IPS-NIHi7 (cell line): ENCODE measurements around the gene NR6A1.
A peak's percentile ranks its signal among the peaks of the same experiment; 100 is the strongest.

ENCODE experiments used
- DNase-seq: peaks from one replicate; pipeline ENCODE4 v3.0.0; 2012; ENCODE audit warnings: mixed read lengths; ENCODE audit errors: extremely low spot score

The NR6A1 gene

DNA sequence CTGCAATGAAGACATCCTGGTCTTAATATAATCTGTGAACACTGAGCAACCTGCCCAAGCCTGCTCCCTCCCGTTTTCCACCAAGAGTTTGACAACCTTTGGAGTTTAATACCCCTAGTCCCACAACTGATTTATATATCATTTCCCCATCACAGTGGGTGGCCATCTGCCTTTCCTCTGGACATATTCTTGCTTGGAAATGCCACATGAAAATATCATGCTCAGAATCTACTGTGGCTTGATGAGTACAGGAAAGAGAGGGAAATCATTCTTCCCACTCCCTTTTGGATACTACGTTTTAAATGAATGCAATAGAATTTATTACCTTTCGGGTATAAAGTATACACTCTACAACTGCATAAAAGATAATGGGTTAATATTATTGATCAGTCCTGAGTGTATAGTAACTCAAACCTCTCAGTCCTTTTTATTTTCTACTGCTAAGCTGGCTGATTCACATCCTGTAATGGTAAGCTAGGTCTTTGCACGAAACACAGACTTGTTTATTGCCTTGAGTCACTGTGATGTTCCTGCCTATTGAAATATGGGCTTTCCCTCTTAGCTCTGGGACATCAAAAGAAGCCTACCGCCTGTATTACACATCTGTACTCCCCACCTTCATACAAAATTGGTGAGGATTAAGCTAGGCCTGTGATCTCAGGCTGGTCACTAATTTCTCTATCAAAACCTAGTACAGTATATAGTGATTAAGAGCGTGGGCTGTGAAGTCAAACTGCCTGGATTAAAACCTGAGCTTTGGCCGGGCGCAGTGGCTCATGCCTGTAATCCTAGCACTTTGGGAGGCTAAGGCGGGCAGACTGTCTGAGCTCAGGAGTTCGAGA is 196.4 kb downstream of the NR6A1 start:
- no peak for DNase-seq

DNA sequence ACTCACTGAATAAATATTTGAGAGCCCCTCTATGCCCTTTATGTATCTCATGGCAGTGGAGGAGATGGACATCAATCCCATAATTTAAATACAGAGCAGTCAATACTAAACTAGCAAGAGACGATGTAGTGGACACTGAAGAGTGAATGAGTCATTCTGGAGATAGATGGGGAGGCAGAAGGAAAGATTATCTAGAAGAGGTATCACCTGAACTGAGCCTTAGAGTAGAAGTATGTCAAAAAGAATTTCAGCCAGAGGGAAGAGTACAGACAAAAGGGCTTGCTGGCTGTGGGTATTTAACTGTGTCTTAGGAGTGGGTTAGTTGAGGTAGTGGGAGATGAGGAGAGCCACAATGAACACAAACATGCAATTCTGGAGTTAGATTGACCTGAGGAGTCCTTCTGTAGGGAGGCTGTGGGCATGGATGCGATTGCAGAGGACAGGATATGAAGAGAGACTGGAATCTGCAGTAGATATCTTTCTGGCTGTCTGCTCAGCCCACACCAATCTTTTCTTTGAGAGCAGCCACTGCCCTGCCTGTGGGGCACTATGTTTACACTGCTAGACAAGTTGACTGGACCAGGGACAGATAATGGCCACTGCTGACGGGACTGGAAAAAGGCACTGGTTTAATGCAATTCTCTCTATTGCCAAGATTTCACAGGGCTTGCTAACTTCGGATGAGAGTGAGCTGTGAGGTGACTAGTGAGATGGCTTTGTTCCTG is 200.0 kb downstream of the NR6A1 start:
- no peak for DNase-seq

DNA sequence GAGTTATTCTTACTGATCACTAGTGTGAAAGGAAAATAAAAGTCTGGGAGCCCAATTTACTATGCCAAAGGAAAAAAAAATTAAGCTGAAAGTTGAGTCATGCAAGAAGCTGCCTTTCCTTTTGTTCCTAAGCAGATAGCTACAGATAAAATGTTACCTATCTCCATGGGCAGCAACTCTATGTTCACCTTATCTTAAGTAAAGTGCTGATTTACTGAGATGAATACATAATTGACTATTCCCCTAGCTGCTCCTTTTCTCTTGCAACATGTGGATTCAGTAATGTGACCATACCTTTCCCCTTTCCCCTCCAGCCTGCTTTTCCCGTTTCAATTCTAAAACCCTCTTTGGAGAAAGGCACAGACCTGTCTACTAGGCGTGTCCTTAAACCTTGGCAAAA is 201.2 kb downstream of the NR6A1 start:
- DNase-seq, result no peak

DNA sequence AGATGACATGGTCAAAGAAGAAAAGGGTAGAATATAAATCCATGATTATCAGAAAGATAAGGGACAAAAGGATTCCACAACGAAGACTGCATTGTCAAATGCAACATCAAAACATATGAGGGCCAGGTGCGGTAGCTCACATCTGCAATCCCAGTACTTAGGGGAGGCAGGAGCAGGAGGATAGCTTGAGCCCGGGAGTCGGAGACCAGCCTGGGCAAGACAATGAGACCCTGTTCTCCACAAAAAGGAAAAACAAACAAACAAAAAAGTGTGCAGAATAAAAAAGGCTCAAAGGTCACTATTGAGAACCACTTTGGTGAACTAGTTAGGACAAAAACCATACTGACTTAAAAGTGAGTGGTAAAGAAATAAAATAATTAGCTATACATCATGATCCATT is 203.7 kb downstream of the NR6A1 start:
- no peak for DNase-seq

DNA sequence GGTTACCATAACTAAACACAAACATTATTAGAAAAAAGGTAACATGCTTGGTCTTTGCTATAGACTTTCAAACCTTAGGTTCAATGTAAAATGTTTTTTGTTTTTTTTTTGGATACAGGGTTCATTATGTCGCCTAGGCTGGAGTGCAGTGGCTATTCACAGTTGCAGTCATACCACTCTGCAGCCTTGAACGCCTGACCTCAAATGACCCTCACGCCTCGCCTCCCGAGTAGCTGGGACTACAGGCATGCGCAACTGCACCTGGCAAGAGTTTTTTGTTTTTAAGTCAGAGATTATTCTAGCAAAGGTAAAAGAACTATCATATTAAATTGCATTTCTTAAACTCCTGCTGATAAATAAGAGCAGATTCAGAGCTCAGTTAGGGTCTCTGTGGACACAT is 208.8 kb downstream of the NR6A1 start:
- DNase-seq, result no peak

DNA sequence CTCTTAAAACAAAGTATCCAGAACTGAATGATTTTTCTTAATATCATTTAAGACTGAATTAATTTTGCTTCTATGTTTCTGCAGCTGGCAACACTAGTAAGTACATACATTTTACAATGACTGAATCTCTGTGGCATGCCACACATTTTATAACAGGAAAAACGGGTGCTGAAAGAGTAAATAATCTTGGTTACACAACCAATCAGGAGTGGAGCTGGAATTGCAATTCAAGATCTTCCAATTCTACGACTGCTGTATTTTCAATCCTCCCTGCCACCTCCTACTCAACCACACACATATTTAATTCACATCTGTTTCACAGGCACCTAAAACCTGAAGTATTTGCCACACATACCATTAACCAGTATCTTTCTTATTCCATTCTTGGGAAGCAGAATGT is 211.2 kb downstream of the NR6A1 start:
- no peak for DNase-seq

DNA sequence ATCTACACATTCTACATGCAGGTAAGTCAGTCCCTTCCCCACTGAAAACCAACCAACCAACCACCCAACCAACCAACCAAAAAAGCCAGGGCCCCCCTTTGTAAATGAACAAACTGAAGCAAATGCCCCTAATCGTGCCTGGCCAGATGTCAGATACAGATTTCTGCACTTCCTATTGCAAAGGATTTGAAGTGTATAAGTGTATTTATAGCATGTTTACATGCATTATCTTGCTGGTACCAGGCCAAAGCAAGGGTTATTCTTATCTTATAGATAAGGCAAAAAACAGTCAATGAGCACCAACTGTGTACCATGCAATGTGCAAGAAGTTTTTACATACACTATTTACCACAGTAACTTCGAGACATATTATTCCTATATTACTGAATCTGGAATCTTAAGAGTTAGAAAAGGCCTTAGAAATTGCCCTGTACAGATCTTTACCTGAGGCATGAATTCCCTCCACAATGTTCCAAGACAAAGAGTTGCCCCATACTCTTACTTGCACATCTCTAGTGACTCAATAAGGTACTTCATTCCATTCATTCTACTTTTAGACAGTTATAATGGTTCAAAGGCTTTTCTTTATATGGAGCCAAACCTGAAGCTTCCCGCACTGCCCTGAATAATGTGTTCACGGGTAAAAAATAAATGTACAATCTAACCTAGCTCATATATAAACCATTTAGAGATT is 212.2 kb downstream of the NR6A1 start:
- no peak for DNase-seq

DNA sequence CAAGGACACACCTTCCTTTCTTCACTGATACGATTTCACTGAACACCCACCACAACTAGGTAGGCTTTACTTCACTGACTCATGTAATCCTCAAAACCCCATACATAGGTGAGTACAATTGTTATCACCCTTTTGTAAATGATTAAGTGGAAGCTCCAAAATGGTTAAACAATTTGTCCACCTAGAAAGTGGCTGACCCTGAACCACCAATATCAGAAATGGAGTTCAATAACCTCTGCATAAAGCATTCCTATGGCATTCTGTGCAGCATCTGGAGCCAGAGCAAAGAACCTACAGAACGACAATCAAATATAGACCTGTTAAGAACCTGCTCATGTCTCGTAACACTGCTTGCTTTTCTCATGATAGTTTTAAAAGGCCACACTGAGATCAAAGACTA is 213.2 kb downstream of the NR6A1 start:
- DNase-seq, result no peak

DNA sequence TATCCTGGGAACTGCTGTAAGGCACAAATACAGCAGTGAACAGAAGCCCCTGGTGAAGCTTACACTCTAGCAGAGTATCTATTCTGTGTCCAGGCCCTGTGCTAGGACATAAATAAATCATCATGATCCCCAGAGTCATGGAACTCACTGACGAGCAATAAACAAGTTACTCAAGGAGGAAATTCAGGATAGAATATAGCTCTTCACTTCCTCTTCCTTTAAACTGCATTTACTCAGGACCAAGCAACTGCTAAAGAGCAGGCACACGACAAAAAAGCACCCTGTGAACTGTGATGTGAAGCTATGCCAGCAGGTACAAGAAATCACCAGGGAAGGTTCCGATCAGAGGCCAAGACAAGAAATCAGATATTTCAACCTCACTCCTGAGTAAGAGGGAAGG is 216.1 kb downstream of the NR6A1 start:
- no peak for DNase-seq

DNA sequence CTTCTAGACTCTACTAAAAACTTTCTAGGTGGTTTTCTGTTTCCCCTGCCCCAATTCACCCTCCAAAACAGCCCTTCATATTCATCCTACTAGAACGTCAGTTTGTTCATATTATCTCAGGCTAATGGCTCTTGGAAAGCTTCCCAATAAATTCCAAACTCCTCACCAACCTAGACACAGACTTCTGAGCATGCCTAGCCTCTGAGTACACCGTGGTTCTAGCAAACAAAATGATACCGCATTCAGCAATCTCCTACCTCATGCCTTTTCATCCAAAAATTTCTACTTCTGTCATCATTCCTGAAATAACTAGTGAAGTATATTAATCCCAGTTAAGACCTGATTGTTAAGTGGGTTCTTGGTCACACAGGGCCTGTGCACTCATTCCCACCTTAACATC is 217.4 kb downstream of the NR6A1 start:
- no peak for DNase-seq

DNA sequence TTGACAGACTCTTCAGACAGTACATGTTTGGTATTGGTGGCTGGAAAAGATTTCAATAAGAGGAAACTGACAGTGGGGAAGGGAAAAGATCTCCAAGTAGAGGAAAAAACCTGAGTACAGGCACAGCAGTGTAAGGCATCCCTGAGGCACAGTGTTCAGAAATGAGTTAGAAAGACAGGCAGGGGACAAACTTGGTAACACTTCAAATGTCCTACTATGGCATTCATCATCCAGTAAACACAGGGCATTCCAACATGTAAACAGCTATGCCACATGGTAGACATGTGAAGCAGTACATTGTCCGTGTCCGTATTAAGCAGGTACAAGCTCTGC is 218.9 kb downstream of the NR6A1 start:
- no peak for DNase-seq

DNA sequence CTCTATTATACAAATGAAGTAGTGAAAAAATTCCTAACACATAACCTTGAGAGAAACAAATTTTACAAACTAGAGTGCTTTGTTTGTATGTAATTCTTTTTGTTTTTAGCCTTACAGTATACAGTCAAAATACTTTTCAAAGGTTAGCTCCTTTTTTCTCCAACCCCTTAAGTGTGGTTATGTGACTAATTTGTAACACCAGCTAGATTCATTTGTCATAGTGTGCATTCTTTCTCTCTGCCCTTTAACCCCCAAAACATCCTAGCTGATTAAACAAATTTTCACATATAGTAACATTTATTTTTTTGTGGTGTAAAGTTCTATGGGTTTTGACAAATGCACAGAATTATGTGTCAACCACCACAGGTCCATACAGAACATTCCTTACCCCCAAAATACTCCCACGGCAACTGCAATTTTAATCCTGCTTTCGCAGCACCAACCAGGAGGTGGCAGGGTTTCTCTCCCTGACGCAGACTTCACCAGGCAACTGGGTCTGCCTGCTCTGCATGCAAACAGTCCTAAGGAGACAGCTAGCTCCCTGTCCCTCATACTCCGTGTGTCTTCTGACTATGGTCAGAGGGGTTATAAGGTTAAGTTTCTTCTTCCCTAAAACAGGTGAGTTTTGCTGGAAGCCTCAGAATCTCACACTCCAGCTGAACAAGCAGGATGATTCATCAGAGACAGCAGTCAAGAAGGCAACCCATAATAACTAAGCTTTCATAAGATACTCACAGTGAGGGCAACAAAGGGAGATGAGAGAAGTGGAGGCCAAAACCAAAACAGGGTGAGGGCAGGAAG is 219.4 kb downstream of the NR6A1 start:
- peak; percentile 89 for DNase-seq

DNA sequence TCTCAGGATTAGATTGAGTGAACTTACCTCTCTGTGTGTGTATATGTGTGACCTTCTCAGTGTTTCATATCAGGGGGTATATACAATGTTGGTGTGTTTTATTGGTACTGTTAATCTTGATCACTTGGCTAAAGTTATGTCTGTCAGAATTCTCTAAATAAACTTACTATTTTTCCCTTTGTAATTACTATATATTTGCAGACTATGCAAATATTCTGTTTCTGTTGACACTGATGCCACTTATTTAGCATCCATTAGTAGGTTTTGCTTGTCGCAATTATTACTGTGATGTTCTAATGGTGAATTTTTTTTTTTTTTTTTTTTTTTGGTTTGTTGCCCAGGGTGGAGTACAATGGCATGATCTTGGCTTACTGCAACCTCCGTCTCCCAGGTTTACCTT is 221.0 kb downstream of the NR6A1 start:
- DNase-seq, result no peak

DNA sequence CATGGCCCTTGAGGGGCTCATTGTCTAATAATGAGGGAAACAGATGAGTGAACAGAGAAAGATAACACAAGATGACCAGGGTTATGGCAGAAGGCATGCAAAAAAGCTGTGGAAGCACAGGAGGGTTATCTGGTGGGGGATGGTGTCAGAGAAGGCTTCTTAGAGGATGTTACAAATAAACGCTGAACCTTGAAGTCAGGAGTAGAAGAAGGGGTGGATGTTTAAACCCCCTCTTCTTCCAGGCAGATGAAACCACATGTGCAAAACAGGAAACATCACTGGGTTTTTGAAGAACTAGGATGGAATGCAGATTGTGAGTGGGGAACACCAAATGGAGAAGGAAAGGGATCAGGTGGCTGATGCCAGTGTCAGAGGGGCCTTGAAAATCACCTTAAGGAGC is 222.1 kb downstream of the NR6A1 start:
- DNase-seq, result no peak

DNA sequence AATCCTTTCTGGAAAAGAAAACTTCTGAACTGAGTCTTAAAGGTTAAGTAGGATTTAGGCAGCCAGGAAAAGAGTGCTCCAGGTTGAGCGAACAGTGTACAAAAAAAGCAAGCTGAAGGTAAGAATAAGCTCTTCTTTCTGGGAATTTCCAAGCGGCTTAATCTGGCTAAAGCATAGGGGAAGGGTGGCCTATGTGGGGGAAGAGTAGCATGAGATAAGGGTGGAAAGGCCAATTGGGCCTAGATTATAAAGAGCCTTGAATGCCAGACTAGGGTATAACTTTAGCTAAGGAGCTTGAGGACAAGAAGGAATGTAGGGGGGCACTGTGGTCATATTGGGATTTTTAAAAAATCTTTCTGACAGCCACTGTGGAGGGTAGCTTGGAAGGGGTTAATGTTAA is 226.6 kb downstream of the NR6A1 start:
- DNase-seq, result no peak

DNA sequence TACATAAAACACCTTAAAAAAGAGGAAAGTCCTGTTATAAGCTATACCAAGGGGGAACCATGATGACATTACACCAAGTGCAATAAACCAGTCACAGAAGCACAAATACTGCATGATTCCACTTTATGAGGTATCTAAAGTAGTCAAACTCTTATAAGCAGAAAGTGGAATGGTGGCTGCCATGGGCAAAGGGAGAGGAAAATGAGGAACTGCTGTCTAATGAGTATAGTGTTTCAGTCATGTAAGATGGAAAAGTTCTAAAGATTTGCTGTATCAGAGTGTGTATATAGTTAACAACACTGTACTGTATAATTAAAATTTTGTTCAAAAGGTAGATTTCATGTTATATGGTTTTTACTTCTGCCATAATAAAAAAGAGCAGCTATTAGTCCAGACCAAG is 229.3 kb downstream of the NR6A1 start:
- no peak for DNase-seq

DNA sequence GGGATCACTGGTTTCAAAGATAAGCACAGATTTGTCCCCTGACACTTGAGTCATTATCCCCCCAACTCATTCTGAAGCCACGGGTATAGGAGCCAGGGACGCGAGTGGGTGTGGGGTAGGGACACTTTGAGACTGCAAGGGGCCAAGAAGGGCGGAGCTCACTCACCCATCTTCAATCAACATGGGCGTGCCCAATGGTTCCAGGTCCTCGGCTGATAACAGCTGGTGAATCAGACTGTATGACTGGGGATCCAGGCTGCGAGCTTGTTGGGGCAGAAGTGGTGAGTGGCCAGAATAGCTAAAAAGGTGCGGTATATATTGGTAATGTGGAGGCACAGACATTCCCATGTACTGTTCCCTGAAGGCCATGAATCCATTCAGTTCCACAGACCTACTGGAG is 233.2 kb downstream of the NR6A1 start:
- no peak for DNase-seq

DNA sequence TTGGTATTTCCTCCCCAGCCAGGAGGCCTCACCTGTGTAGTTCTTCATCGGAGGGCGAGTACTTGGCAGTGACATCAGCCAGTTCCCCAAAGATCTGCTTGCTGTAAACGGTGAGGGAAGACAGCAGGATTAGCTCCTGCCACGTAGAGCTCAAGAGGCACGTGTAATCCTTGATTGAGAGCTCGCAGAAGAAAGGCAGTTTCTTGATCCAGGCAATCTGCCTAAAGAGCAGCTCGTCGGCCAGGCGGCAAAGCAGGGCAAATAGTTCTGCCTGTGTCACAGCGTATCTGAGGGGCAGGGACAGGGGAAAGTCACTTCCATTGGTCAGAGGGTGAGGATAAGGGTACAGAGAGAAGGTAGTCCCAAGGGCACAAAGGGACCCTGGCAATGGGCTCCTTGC is 235.3 kb downstream of the NR6A1 start:
- DNase-seq, result no peak

DNA sequence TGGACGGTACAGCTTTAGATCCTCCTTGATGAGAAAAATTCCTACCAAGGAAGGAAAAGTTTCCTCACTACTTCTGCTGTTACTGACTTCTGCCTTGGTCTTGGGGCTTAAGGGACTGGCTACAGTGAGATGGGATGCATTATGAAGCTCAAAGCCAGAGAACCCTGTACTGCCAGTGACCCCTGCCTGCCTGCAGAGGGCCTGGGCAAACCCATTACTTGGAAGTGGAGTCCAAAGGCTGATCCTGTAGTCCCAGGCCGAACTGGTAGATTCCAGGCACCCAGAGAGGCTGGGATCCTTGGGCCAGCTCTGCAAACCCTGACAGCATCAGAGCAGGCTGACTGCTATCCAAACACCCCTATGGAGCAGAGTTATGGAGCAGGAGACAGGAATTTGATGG is 238.2 kb downstream of the NR6A1 start:
- no peak for DNase-seq

DNA sequence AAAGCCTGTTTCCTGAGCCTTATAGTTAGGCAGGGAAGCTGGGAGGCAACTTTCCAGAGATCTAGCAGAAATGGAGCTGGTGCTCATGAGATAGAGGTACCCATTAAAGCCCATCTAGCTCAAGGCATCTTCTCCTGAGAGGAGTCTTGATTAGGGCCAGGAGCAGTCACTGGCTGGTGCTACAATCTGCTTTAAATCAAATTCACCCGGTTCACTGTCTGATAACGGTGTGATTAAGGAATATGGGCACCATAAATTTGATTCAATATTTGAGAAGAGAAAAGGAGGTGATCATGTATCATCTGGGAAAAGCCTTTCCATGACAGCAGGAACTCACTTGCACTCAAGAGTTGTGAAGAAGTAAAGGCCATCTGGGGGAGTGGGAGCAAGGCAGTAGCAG is 240.0 kb downstream of the NR6A1 start:
- no peak for DNase-seq

DNA sequence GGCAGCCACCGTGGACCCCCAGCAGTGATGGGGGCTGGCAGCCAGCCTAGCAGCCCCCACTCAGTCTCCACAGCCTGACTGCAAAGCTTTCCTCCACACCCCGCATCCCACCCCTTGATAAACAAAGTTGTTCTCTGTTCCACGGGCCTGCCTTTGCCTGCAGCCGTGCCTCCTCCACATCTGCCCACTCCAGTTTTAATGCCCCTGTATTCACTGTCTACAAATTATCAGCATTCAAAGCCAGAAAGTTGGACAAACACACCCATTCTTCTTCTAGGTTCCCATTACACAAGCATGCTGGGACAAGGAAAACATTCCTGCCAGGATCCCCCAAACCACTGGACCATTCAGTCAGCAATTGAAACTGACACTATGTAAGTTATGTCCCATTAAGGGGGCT is 240.9 kb downstream of the NR6A1 start:
- no peak for DNase-seq

DNA sequence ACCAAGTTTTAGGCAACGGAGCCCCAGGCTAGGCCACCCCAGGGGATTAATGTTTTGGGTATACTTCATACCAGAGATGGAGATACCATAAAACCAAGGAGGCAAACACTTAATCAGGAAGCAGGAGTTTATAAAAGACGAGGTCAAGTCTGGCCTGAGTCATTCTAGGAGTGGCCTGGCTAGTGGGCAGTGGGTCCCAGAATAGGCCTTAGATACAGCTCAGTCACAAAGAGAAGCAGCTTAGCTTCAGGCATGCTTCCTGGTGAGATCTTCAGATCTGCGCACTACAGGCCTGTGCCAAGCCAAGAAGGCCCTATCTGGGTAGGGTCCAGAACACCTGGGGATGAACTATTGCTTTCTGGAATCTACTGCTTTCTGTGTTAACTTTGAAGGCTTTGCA is 243.3 kb downstream of the NR6A1 start:
- no peak for DNase-seq
